Epithelial cell of proximal tubule (primary cell): ENCODE measurements around the gene DMRT2. TPM values are rescaled to one million over a fixed set of nuclear protein-coding genes. Genes with fewer than 3 reads are reported as not detected.

ENCODE experiments used
- DNase-seq: peaks from one replicate; pipeline ENCODE4 v3.0.0-alpha.2; 2011; ENCODE audit warnings: low read depth
- H3K4me3 ChIP-seq: 2 replicates; pipeline ENCODE4 v1.5.1; 2011; ENCODE audit warnings: low read depth, mild to moderate bottlenecking, low read length
- CTCF ChIP-seq: conservative IDR thresholded peaks from 2 replicates; pipeline ENCODE4 v1.5.1; 2012; ENCODE audit warnings: low read depth, mild to moderate bottlenecking, low read length
- total RNA-seq: library from RNA; depleted of rRNA; stranded (reverse); fragments of >200 nt; gene quantifications from 2 replicates; pipeline ENCODE4 v1.2.3, GENCODE V29; 2015

The DMRT2 gene
- total RNA-seq, 1 donor from 2014 or later = 0.35 TPM

- TF ChIP-seq CTCF = no peak
- no peak overlapping the region for H3K4me3 ChIP-seq
- no peak for DNase-seq
Observed at GRCh38 chr9:1058826-1059487, 8.8 kb downstream of the DMRT2 start.

- TF ChIP-seq CTCF = no peak
- no peak overlapping the region for H3K4me3 ChIP-seq
- DNase-seq = no peak
Observed at GRCh38 chr9:1065130-1065529, 15.0 kb downstream of the DMRT2 start.

GRCh38 chr9:1070692-1071091, 20.5 kb downstream of the DMRT2 start:
- H3K4me3 ChIP-seq = no peak overlapping the region
- no peak for TF ChIP-seq CTCF
- DNase-seq = no peak

- TF ChIP-seq CTCF = no peak
- DNase-seq = no peak
- H3K4me3 ChIP-seq = no peak overlapping the region
Observed at GRCh38 chr9:1071730-1072129, 21.6 kb downstream of the DMRT2 start.

GRCh38 chr9:1073497-1073896, 23.3 kb downstream of the DMRT2 start:
- no peak for TF ChIP-seq CTCF
- no peak for DNase-seq
- no peak overlapping the region for H3K4me3 ChIP-seq

GRCh38 chr9:1077616-1078015, 27.5 kb downstream of the DMRT2 start:
- no peak for DNase-seq
- no peak overlapping the region for H3K4me3 ChIP-seq
- no peak for TF ChIP-seq CTCF

GRCh38 chr9:1083325-1083913, 33.3 kb downstream of the DMRT2 start:
- DNase-seq = no peak
- peak overlapping the region; percentile 26 for H3K4me3 ChIP-seq
- no peak for TF ChIP-seq CTCF
